Measurements from ENCODE around the gene INO80C.

INO80C gene

GRCh38 chr18:35535297-35535696 lies 37.5 kb upstream of the INO80C start:
- no peaks in the 10 kb centered on the region for H4K20me1 ChIP-seq (ENCODE audit: control insufficient read depth, insufficient read depth, low read depth, low read length)
- H3K36me3 ChIP-seq (ENCODE audit: control insufficient read depth, low read length): no peaks in the 10 kb centered on the region
- H3K79me2 ChIP-seq (ENCODE audit: control insufficient read depth, low read length): no peaks in the 10 kb centered on the region
- H3F3A ChIP-seq (ENCODE audit: control insufficient read depth, insufficient read depth): no peaks in the 10 kb centered on the region
- H3K27me3 ChIP-seq (ENCODE audit: control insufficient read depth, low read length): no peaks in the 10 kb centered on the region
- H3K4me2 ChIP-seq (ENCODE audit: low read length): no peak overlapping the region
- H3K9me3 ChIP-seq (ENCODE audit: control insufficient read depth, insufficient read depth, low read length): no peaks in the 10 kb centered on the region
- H3K4me1 ChIP-seq (ENCODE audit: control insufficient read depth, low read length): no peaks in the 10 kb centered on the region
- H3K27ac ChIP-seq (ENCODE audit: low read depth, low read length): no peak overlapping the region
- H3K4me3 ChIP-seq (ENCODE audit: low read length): no peak overlapping the region
- TF ChIP-seq EZH2phosphoT487 (IDR thresholded peaks at IDR 0.05; ENCODE audit: borderline replicate concordance, low read length): no peak
- no peak for TF ChIP-seq CTCF (IDR thresholded peaks at IDR 0.05; ENCODE audit: low read depth, low read length, poor library complexity, severe bottlenecking)
- H3K9me2 ChIP-seq (replicated peaks; ENCODE audit: control insufficient read depth, low read length): no peaks in the 10 kb centered on the region

- H3K4me3 ChIP-seq (ENCODE audit: low read length): no peak overlapping the region
- H3K27ac ChIP-seq (ENCODE audit: low read depth, low read length): no peak overlapping the region
- H3K79me2 ChIP-seq (ENCODE audit: control insufficient read depth, low read length): no peaks in the 10 kb centered on the region
- H3K9me2 ChIP-seq (replicated peaks; ENCODE audit: control insufficient read depth, low read length): no peaks in the 10 kb centered on the region
- no peak for TF ChIP-seq EZH2phosphoT487 (IDR thresholded peaks at IDR 0.05; ENCODE audit: borderline replicate concordance, low read length)
- TF ChIP-seq CTCF (IDR thresholded peaks at IDR 0.05; ENCODE audit: low read depth, low read length, poor library complexity, severe bottlenecking): no peak
- H3F3A ChIP-seq (ENCODE audit: control insufficient read depth, insufficient read depth): no peaks in the 10 kb centered on the region
- H3K9me3 ChIP-seq (ENCODE audit: control insufficient read depth, insufficient read depth, low read length): no peaks in the 10 kb centered on the region
- no peaks in the 10 kb centered on the region for H3K4me1 ChIP-seq (ENCODE audit: control insufficient read depth, low read length)
- no peaks in the 10 kb centered on the region; the same call in 1 of the 2 replicates for H3K27me3 ChIP-seq (ENCODE audit: control insufficient read depth, low read length)
- no peak overlapping the region for H3K4me2 ChIP-seq (ENCODE audit: low read length)
- no peaks in the 10 kb centered on the region for H4K20me1 ChIP-seq (ENCODE audit: control insufficient read depth, insufficient read depth, low read depth, low read length)
- H3K36me3 ChIP-seq (ENCODE audit: control insufficient read depth, low read length): no peaks in the 10 kb centered on the region
Observed at GRCh38 chr18:35533916-35534405, 36.2 kb upstream of the INO80C start.

- H4K20me1 ChIP-seq (ENCODE audit: control insufficient read depth, insufficient read depth, low read depth, low read length): no peaks in the 10 kb centered on the region
- TF ChIP-seq EZH2phosphoT487 (IDR thresholded peaks at IDR 0.05; ENCODE audit: borderline replicate concordance, low read length): no peak
- no peak for TF ChIP-seq CTCF (IDR thresholded peaks at IDR 0.05; ENCODE audit: low read depth, low read length, poor library complexity, severe bottlenecking)
Observed at GRCh38 chr18:35528749-35529274, 31.1 kb upstream of the INO80C start.

More at GRCh38 chr18:35528749-35529274, 31.1 kb upstream of the INO80C start:
- Histone ChIP-seq H3K79me2 (ENCODE audit: control insufficient read depth, low read length) (no peaks in the 10 kb centered on the region), H3K9me2 (replicated peaks; ENCODE audit: control insufficient read depth, low read length) (no peaks in the 10 kb centered on the region), H3K4me2 (ENCODE audit: low read length) (no peak overlapping the region), H3F3A (ENCODE audit: control insufficient read depth, insufficient read depth) (no peaks in the 10 kb centered on the region), H3K27ac (ENCODE audit: low read depth, low read length) (no peak overlapping the region), H3K9me3 (ENCODE audit: control insufficient read depth, insufficient read depth, low read length) (no peaks in the 10 kb centered on the region), H3K36me3 (ENCODE audit: control insufficient read depth, low read length) (no peaks in the 10 kb centered on the region), H3K4me1 (ENCODE audit: control insufficient read depth, low read length) (peaks cover under 1% of the 10 kb centered on the region; the same call in 1 of the 2 replicates), H3K27me3 (ENCODE audit: control insufficient read depth, low read length) (no peaks in the 10 kb centered on the region; the same call in 1 of the 2 replicates), H3K4me3 (ENCODE audit: low read length) (no peak overlapping the region)
